Ishikawa (cell line): ENCODE measurements around the gene PLPP3.

Experiments used
- EP300 ChIP-seq: IDR thresholded peaks from 2 replicates; pipeline ENCODE4 v1.6.1; 2012; ENCODE audit warnings: borderline replicate concordance
- FOXM1 ChIP-seq: IDR thresholded peaks from 2 replicates; pipeline ENCODE4 v1.6.1; 2012; ENCODE audit warnings: low read depth, borderline replicate concordance
- RAD21 ChIP-seq: IDR thresholded peaks from 2 replicates; pipeline ENCODE4 v1.6.1; 2012; ENCODE audit warnings: low read depth
- TAF1 ChIP-seq: IDR thresholded peaks from 2 replicates; pipeline ENCODE4 v1.6.1; 2012; ENCODE audit warnings: low read depth, mild to moderate bottlenecking
- TEAD4 ChIP-seq: IDR thresholded peaks from 2 replicates; pipeline ENCODE4 v1.6.1; 2012
- YY1 ChIP-seq: IDR thresholded peaks from 2 replicates; pipeline ENCODE4 v1.6.1; 2012; ENCODE audit warnings: low read depth

DNA sequence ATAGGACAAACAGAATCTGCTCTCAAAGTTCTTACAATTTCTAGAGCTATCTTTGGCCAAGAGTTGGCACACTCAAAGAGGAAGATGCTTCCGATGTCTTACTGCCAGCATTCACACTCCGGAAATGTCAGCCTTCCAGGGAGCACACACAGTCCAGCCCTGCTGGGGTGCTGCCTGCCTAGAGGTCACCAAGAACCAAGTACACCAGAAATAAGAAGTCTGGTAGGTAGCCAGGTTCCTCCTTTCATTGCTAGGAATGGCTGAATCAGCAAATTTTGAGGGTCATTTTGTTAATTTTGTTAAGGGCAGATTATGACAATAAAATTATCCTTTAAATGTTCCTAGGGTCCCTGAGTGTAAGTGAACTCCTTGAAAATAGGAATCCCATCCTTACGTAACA lies 77.5 kb downstream of the PLPP3 start:
- TF ChIP-seq TAF1 (no peak), TEAD4 (no peak), RAD21 (no peak), FOXM1 (no peak), EP300 (no peak), YY1 (no peak)
